GM11168 (cell line): Measurements from ENCODE around the gene COL25A1.
"Not testable (repeated sequence)": the region's sequence is repeated elsewhere in the genome, so short reads cannot be mapped to it uniquely, and the experiment has no call there.

Experiments
- in situ Hi-C: fragments of 300-500 bp; cut with MboI; formaldehyde crosslinking; loops from one replicate; pipeline ENCODE4 v1.12.0; 2022; ENCODE audit warnings: low sequenced_read_pairs; ENCODE audit not compliant: unreplicated experiment

Gene COL25A1

GRCh38 chr4:109077505-109077904 lies 225.0 kb downstream of the COL25A1 start:
- in situ Hi-C loops = no loop called here

DNA sequence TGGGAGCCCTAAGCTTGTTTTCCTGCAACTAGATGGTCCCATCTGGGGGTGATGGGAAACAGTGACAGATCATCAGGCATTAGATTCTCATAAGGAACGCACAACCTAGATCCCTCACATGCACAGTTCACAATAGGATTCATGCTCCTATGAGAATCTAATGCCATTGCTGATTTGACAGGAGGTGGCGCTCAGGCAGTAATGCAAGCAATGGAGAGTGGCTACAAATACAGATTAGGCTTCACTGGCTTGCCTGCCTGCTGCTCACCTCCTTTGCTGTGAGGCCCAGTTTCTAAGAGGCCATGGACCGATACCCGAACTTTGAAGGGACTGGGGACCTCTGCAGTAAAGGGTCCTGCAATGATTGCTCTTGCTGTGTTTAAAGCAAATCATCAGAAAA lies 225.7 kb downstream of the COL25A1 start:
- in situ Hi-C loops = not testable (repeated sequence)

GRCh38 chr4:109075621-109076020 lies 226.8 kb downstream of the COL25A1 start:
- in situ Hi-C loops = no loop called here

GRCh38 chr4:109072595-109072994 lies 229.9 kb downstream of the COL25A1 start:
- in situ Hi-C loops = no loop called here

GRCh38 chr4:109070677-109071076 lies 231.8 kb downstream of the COL25A1 start:
- in situ Hi-C loops = not testable (repeated sequence)

GRCh38 chr4:109067508-109068235 lies 234.8 kb downstream of the COL25A1 start:
- in situ Hi-C loops = no loop called here

GRCh38 chr4:109065006-109065405 lies 237.5 kb downstream of the COL25A1 start:
- in situ Hi-C loops = no loop called here

GRCh38 chr4:109053257-109053656 lies 249.2 kb downstream of the COL25A1 start:
- in situ Hi-C loops = no loop called here

- in situ Hi-C loops = no loop called here
Measured at GRCh38 chr4:109052821-109053220, 249.6 kb downstream of the COL25A1 start.

- in situ Hi-C loops = no loop called here
Measured at GRCh38 chr4:109051054-109051453, 251.4 kb downstream of the COL25A1 start.

- in situ Hi-C loops = no loop called here
Measured at GRCh38 chr4:109049926-109050325, 252.5 kb downstream of the COL25A1 start.

GRCh38 chr4:109046471-109047201 lies 255.8 kb downstream of the COL25A1 start:
- in situ Hi-C loops = no loop called here

DNA sequence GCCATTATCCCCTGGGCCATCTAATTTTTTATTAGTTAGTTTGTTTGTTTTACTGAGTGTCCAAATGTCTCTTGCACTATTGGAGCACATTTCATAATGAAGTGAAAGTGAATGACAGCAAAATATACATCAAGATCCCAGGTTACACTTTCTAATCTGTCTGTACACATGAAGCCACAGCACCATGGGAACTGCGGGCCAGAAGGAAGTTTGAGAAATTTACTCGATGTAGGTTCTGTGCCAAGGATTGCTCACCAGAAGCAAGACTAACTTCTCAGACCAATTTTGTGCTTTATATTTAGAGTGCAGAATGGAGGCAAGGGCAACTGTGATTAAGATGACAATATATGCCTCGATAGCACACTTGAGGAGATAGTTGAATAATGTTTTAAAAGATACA lies 258.0 kb downstream of the COL25A1 start:
- in situ Hi-C loops = no loop called here

GRCh38 chr4:109043286-109043685 lies 259.2 kb downstream of the COL25A1 start:
- in situ Hi-C loops = no loop called here

DNA sequence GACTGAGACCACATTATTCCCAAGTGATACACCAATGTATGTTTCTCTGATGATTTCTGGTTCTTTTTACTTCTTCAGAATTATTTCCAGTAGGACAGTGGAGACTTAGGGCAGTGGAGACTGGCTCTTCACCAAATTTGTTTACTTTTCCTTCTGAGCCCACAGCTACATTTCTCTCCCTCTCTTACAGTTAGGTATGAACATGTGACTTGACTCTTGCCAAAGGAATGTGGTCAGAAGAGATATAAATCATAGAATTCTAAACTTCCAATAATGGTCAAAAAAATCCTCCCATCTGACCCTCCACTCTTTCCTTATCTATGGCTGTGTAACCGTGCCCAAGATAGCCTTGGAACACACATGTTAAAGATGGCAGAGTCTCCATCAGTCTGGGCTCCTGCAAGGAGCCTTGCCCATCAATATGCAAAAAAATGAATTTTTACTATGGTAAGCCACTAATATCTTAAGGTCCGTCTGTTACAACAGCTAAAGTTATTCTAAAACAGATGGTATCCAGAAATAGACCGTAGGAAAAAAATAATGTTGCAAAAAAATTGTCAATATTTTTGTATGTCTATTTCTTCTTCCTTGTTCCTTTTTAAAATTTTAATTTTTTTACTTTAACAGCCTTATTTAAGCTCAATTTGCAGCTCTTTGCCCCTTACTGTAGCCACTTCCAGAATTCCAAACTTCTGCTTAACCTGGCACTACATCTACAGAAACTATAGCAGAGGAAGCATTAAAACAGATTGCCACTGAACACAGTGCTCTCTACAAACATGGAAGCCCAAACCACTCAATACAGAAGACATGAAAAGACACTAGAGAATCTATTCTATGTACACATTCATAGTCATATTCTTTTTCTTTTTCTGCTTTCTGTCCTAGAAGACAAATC lies 260.7 kb downstream of the COL25A1 start:
- in situ Hi-C loops = no loop called here

DNA sequence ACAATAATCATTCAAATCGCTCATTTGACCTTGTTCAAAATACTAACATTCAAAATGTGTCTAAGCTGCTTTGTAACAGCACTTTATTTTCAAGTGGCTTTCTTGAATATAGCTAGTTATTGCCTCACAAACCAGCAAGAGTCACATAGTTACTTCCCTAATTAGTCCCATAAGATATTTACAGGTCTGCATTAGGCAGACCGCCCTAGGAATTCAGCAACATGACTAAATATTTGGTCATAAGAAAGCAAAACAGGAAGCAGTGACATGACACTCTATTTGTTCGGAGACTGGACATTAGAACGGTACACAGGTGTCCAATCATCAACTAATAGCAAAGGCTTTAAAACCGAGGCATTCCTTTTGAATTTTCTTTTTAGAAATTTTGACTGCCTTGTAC lies 262.0 kb downstream of the COL25A1 start:
- in situ Hi-C loops = no loop called here

- in situ Hi-C loops = no loop called here
Measured at GRCh38 chr4:109037026-109037425, 265.4 kb downstream of the COL25A1 start.

DNA sequence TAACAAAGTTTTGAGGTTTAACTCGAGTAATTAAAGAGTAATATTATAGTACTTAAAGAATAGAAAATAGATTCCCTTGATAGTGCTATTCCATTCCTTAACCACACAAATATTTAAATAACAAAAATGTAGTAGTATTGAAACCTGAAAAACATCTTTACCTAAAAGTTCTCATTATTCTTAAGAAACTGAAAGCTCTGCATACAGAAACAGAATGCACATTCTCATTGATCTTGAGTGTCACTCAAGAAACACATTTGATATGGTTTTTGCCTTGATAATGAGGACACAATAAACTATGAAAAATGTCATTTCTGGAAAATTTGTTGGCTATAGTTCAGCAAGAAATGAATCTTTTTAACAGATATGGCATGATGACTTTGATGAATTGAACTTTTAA lies 268.5 kb downstream of the COL25A1 start:
- in situ Hi-C loops = no loop called here

DNA sequence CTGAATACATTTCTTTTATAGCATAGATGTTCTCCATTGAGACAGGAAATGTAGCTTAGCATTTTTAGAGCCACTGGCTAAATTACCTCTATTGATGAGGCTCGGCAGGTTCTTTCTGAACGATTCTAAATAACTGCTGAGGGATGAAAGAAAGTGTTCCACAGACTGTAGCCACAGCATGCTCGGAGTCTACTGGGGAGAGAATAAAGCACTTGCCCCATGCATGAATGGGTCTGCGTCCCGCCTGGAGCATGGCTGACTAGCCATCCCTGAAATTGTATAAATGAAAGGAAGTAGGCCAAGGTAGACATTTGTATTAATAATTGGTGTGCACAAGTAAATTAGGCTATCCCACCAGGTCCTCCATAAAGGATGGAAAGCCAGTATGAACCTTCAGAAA lies 269.8 kb downstream of the COL25A1 start:
- in situ Hi-C loops = no loop called here

- in situ Hi-C loops = no loop called here
Measured at GRCh38 chr4:109029987-109030386, 272.5 kb downstream of the COL25A1 start.

GRCh38 chr4:109027016-109027500 lies 275.4 kb downstream of the COL25A1 start:
- in situ Hi-C loops = no loop called here
